ENCODE results near the gene MKX. TPM values are rescaled to one million over a fixed set of nuclear protein-coding genes. Genes with fewer than 3 reads are reported as not detected.

The MKX gene, protein sequence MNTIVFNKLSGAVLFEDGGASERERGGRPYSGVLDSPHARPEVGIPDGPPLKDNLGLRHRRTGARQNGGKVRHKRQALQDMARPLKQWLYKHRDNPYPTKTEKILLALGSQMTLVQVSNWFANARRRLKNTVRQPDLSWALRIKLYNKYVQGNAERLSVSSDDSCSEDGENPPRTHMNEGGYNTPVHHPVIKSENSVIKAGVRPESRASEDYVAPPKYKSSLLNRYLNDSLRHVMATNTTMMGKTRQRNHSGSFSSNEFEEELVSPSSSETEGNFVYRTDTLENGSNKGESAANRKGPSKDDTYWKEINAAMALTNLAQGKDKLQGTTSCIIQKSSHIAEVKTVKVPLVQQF
- total RNA-seq: 1.3 TPM
- not detected for polyA plus RNA-seq (ENCODE audit: insufficient read depth, low read depth, low replicate concordance)
- long read RNA-seq, donor 1: 0 reads
- long read RNA-seq, donor 2: 0 reads
- long read RNA-seq, donor 3: 0 reads
- long read RNA-seq, donor 4, partial matches to known transcripts: 0 of 1 reads
- long read RNA-seq, donor 4, other reads (novel, unspliced or antisense): 0 of 1 reads
- long read RNA-seq, donor 5: 0 reads
- long read RNA-seq, donor 6: 0 reads
- long read RNA-seq, donor 7, partial matches to known transcripts: 1 of 2 reads
- long read RNA-seq, donor 7, other reads (novel, unspliced or antisense): 1 of 2 reads
- long read RNA-seq, donor 8: 0 reads
- long read RNA-seq, donor 9: 0 reads
- long read RNA-seq, donor 10: 0 reads

DNA sequence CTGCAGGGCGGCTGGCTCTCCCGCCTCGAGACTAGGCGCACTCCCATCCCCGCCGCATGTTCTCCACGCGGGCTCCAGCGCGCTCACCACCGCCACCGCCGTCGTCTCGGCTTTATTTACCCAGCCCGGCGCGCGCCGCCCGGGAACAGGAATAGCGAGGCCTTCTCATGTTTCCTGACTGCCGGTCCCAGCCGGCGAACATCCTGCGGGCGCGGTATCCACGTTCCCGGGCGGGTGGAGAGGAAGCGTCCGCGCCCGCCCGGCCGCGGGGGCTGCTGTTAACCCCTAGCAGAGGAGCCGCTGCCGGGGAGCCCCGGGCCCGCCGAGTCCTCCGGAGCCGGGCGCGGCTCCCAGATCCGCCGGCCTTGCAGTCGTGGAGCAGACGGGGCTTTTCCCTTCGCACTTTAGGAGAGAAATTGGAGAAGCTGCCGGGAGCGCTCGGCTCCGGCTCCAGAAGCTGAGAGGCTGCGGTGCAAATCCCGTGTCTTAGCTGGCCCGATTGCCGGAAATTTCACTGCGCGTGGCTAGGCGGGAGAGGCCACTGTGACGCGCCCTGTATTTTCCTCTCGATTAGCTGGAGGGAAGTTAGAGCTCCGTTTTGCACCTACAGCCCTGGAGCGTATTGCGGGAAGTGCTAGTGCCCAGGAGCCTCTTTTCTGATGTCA, at the start of gene MKX:
Gene MKX, minus strand, starts transcription at position 88 of the 665 bp plus-strand sequence. CDS start 2,404 bp downstream, outside the sequence.
- peak within 1 kb of the TSS in 1 of 3 donors; percentile 21 for H3K4me3 ChIP-seq (ENCODE audit: low read length in 3 of 3)
- H3K27me3 ChIP-seq (ENCODE audit: control insufficient read depth, insufficient read depth, low read length): peaks cover 54% of the 10 kb centered on the region
- FAIRE-seq (no peak), DNase-seq (peak; percentile 75 to 82 (median 80))
- H3K36me3 ChIP-seq (ENCODE audit: control insufficient read depth in 2 of 3, insufficient read depth in 3 of 3, low read length in 3 of 3): no peaks in the 10 kb centered on the region
- TF ChIP-seq, protein P1, sequence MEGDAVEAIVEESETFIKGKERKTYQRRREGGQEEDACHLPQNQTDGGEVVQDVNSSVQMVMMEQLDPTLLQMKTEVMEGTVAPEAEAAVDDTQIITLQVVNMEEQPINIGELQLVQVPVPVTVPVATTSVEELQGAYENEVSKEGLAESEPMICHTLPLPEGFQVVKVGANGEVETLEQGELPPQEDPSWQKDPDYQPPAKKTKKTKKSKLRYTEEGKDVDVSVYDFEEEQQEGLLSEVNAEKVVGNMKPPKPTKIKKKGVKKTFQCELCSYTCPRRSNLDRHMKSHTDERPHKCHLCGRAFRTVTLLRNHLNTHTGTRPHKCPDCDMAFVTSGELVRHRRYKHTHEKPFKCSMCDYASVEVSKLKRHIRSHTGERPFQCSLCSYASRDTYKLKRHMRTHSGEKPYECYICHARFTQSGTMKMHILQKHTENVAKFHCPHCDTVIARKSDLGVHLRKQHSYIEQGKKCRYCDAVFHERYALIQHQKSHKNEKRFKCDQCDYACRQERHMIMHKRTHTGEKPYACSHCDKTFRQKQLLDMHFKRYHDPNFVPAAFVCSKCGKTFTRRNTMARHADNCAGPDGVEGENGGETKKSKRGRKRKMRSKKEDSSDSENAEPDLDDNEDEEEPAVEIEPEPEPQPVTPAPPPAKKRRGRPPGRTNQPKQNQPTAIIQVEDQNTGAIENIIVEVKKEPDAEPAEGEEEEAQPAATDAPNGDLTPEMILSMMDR (IDR thresholded peaks at IDR 0.05; ENCODE audit: borderline replicate concordance, extremely low read depth, insufficient read depth): no peak
- H3K4me1 ChIP-seq (ENCODE audit: control insufficient read depth in 2 of 3, insufficient read depth in 2 of 3, low read depth in 1 of 3, low read length in 3 of 3): peaks cover 0 to 22% (median 0%) of the 10 kb centered on the region in 3 donors
- intact Hi-C loops (cut with DNase I): no loop called here
- no peak within 1 kb of the TSS for H3K27ac ChIP-seq (ENCODE audit: low read depth in 2 of 2, low read length in 2 of 2)
- no peaks in the 10 kb centered on the region for H3K9me3 ChIP-seq (ENCODE audit: control insufficient read depth in 2 of 3, insufficient read depth in 1 of 3, low read length in 3 of 3)
- no peak within 1 kb of the TSS for H3K9ac ChIP-seq (ENCODE audit: low read length in 3 of 3)

DNA sequence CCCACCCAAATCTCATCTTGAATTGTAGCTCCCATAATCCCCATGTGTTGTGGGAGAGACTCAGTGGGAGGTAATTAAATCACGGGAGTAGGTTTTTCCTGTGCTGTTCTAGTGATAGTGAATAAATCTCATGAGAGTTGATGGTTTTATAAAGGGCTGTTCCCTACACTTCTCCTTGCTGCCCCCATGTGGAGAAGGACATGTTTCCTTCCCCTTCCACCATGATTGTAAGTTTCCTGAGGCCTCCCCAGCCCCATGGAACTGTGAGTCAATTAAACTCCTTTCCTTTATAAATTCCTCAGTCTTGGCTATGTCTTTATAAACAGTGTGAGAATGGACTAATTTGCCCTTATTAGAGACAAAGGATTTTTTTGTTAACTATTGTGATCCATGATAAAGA, 48.5 kb upstream of the MKX start:
- no peaks in the 10 kb centered on the region for H3K9me3 ChIP-seq (ENCODE audit: control insufficient read depth in 2 of 3, insufficient read depth in 1 of 3, low read length in 3 of 3)
- FAIRE-seq (no peak), DNase-seq (no peak)
- no peak overlapping the region for H3K27ac ChIP-seq (ENCODE audit: low read depth in 2 of 2, low read length in 2 of 2)
- intact Hi-C loops (cut with DNase I): no loop called here
- no peaks in the 10 kb centered on the region for H3K36me3 ChIP-seq (ENCODE audit: control insufficient read depth in 2 of 3, insufficient read depth in 3 of 3, low read length in 3 of 3)
- H3K4me3 ChIP-seq (ENCODE audit: low read length in 3 of 3): no peak overlapping the region
- H3K27me3 ChIP-seq (ENCODE audit: control insufficient read depth, insufficient read depth, low read length): no peaks in the 10 kb centered on the region
- TF ChIP-seq, protein P1 (IDR thresholded peaks at IDR 0.05; ENCODE audit: borderline replicate concordance, extremely low read depth, insufficient read depth): peak; percentile 1
- no peaks in the 10 kb centered on the region for H3K4me1 ChIP-seq (ENCODE audit: control insufficient read depth in 2 of 3, insufficient read depth in 2 of 3, low read depth in 1 of 3, low read length in 3 of 3)
- no peak overlapping the region for H3K9ac ChIP-seq (ENCODE audit: low read length in 3 of 3)

DNA sequence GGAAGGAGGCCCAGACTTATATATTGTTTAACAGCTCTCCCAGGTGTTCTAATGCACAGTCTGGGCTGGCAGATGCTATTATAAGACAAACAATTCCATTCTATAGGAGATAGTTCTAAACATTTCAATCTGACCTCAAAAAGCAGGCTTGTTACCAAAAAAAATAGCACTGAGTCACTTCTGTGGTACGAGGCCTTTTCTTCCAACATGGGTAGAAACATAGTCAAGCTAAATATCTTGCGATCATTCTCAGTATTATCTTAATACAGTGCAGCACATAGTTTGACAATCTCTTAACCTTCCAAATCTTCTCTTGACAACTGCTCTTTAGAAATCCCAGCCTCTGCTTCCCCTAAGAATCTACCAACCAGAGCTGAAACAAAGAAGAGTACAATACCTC, 46.6 kb upstream of the MKX start:
- Histone ChIP-seq H3K27me3 (ENCODE audit: control insufficient read depth, insufficient read depth, low read length) (no peaks in the 10 kb centered on the region), H3K4me1 (ENCODE audit: control insufficient read depth in 2 of 3, insufficient read depth in 2 of 3, low read depth in 1 of 3, low read length in 3 of 3) (no peaks in the 10 kb centered on the region), H3K9ac (ENCODE audit: low read length in 3 of 3) (no peak overlapping the region), H3K4me3 (ENCODE audit: low read length in 3 of 3) (no peak overlapping the region), H3K36me3 (ENCODE audit: control insufficient read depth in 2 of 3, insufficient read depth in 3 of 3, low read length in 3 of 3) (no peaks in the 10 kb centered on the region), H3K27ac (ENCODE audit: low read depth in 2 of 2, low read length in 2 of 2) (no peak overlapping the region), H3K9me3 (ENCODE audit: control insufficient read depth in 2 of 3, insufficient read depth in 1 of 3, low read length in 3 of 3) (no peaks in the 10 kb centered on the region)
- intact Hi-C loops (cut with DNase I): no loop called here
- FAIRE-seq (no peak), DNase-seq (no peak)
- TF ChIP-seq, protein P1 (IDR thresholded peaks at IDR 0.05; ENCODE audit: borderline replicate concordance, extremely low read depth, insufficient read depth): no peak
